ENCODE data around the gene LAMTOR5.

The LAMTOR5 gene

GRCh38 chr1:110380672-110381283, 26.7 kb downstream of the LAMTOR5 start:
- no peak for TF ChIP-seq ZBTB7A (IDR thresholded peaks at IDR 0.05; ENCODE audit: low read depth)
- TF ChIP-seq RAD21 (IDR thresholded peaks at IDR 0.05; ENCODE audit: low read depth): no peak
- TF ChIP-seq MAX (IDR thresholded peaks at IDR 0.05): no peak
- TF ChIP-seq EGR1 (IDR thresholded peaks at IDR 0.05): no peak
- no peak for TF ChIP-seq YY1 (IDR thresholded peaks at IDR 0.05; ENCODE audit: low read depth)
- no peak for TF ChIP-seq EP300 (IDR thresholded peaks at IDR 0.05; ENCODE audit: borderline replicate concordance)

GRCh38 chr1:110375490-110375889, 32.0 kb downstream of the LAMTOR5 start:
- no peak for TF ChIP-seq RAD21 (IDR thresholded peaks at IDR 0.05; ENCODE audit: low read depth)
- TF ChIP-seq REST (IDR thresholded peaks at IDR 0.05; ENCODE audit: low read depth): no peak
- no peak for TF ChIP-seq TCF12 (IDR thresholded peaks at IDR 0.05; ENCODE audit: low read depth)
- no peak for TF ChIP-seq EGR1 (IDR thresholded peaks at IDR 0.05)
- no peak for TF ChIP-seq ZBTB7A (IDR thresholded peaks at IDR 0.05; ENCODE audit: low read depth)
- TF ChIP-seq CEBPB (IDR thresholded peaks at IDR 0.05): no peak
- TF ChIP-seq YY1 (IDR thresholded peaks at IDR 0.05; ENCODE audit: low read depth): no peak

DNA sequence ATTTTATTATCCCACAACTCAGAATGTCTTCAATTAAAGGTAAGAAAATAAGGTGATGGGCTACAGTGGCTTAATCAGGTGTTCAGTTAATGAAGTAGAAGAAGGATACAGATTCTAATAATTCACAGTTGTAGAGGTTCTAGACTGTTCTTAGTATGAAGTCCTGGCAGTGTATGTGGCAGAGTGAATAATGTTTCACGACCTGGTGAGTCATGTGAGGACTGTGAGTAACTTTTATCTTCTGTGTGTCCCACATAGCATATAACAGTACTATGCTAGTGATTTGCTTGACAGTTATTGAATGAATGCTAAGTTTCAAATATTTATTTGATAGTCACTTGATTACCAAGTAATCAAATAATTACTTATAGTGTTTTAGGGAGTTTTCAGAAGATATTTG, 36.7 kb downstream of the LAMTOR5 start:
- TF ChIP-seq FOXM1 (IDR thresholded peaks at IDR 0.05; ENCODE audit: borderline replicate concordance, low read depth): no peak
- no peak for TF ChIP-seq TCF12 (IDR thresholded peaks at IDR 0.05; ENCODE audit: low read depth)
- TF ChIP-seq TEAD4 (IDR thresholded peaks at IDR 0.05): no peak
- no peak for TF ChIP-seq REST (IDR thresholded peaks at IDR 0.05; ENCODE audit: low read depth)
- TF ChIP-seq, protein P1, sequence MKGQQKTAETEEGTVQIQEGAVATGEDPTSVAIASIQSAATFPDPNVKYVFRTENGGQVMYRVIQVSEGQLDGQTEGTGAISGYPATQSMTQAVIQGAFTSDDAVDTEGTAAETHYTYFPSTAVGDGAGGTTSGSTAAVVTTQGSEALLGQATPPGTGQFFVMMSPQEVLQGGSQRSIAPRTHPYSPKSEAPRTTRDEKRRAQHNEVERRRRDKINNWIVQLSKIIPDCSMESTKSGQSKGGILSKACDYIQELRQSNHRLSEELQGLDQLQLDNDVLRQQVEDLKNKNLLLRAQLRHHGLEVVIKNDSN (IDR thresholded peaks at IDR 0.05): no peak
- no peak for TF ChIP-seq MAX (IDR thresholded peaks at IDR 0.05)
- TF ChIP-seq CEBPB (IDR thresholded peaks at IDR 0.05): no peak
- TF ChIP-seq EGR1 (IDR thresholded peaks at IDR 0.05): no peak
- TF ChIP-seq EP300 (IDR thresholded peaks at IDR 0.05; ENCODE audit: borderline replicate concordance): no peak
- no peak for TF ChIP-seq NFIC (IDR thresholded peaks at IDR 0.05)
- no peak for TF ChIP-seq CREB1 (IDR thresholded peaks at IDR 0.05; ENCODE audit: low read depth)
- TF ChIP-seq RAD21 (IDR thresholded peaks at IDR 0.05; ENCODE audit: low read depth): no peak
- no peak for TF ChIP-seq YY1 (IDR thresholded peaks at IDR 0.05; ENCODE audit: low read depth)
- no peak for TF ChIP-seq ZBTB7A (IDR thresholded peaks at IDR 0.05; ENCODE audit: low read depth)
- no peak for TF ChIP-seq TAF1 (IDR thresholded peaks at IDR 0.05; ENCODE audit: low read depth)

DNA sequence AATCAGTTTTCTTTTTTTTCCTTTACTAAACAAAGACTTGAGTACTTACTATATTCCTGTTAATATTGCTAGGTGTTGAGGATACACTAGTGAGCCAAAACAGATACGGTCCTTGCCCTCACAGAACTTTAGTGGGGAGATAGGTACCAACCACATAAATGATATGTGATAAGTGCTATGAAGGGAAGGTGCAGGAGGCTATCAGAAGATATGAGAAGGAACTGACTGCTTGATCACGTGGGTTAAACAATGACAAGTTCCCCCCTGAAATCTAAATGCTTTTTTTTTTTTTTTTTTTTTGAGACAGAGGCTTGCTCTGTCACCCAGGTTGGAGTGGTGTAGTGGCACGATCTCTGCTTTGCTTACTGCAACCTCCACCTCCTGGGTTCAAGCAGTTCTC, 43.3 kb downstream of the LAMTOR5 start:
- TF ChIP-seq YY1 (IDR thresholded peaks at IDR 0.05; ENCODE audit: low read depth): no peak
- TF ChIP-seq EP300 (IDR thresholded peaks at IDR 0.05; ENCODE audit: borderline replicate concordance): no peak
- no peak for TF ChIP-seq TAF1 (IDR thresholded peaks at IDR 0.05; ENCODE audit: low read depth)

DNA sequence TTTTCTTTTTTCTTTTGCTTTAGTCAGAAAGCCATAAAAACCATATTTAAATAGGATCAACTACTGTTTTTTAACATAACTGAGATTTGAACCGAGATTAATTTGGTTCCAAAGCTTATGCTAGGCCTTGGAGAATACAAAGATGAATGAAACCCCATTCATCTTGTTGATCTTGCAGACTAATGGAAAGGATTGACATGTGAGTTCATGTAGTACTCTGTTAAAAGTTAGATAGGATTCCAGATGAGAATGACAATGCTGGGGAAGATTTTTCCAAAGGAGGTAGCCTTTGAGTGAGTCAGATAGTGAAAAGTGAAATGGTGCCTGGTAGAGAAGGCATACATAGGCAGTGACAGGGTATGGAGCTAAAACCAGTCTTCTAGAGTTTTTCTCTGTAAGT, 45.6 kb downstream of the LAMTOR5 start:
- no peak for TF ChIP-seq EP300 (IDR thresholded peaks at IDR 0.05; ENCODE audit: borderline replicate concordance)
- TF ChIP-seq ZBTB7A (IDR thresholded peaks at IDR 0.05; ENCODE audit: low read depth): no peak
- no peak for TF ChIP-seq FOXM1 (IDR thresholded peaks at IDR 0.05; ENCODE audit: borderline replicate concordance, low read depth)
- TF ChIP-seq TEAD4 (IDR thresholded peaks at IDR 0.05): no peak
- TF ChIP-seq CEBPB (IDR thresholded peaks at IDR 0.05): no peak
- no peak for TF ChIP-seq TCF12 (IDR thresholded peaks at IDR 0.05; ENCODE audit: low read depth)
- no peak for TF ChIP-seq REST (IDR thresholded peaks at IDR 0.05; ENCODE audit: low read depth)
- TF ChIP-seq NFIC (IDR thresholded peaks at IDR 0.05): no peak
- no peak for TF ChIP-seq YY1 (IDR thresholded peaks at IDR 0.05; ENCODE audit: low read depth)
- no peak for TF ChIP-seq EGR1 (IDR thresholded peaks at IDR 0.05)
- TF ChIP-seq TAF1 (IDR thresholded peaks at IDR 0.05; ENCODE audit: low read depth): no peak
- no peak for TF ChIP-seq RAD21 (IDR thresholded peaks at IDR 0.05; ENCODE audit: low read depth)
- TF ChIP-seq, protein P1 (IDR thresholded peaks at IDR 0.05): no peak
- TF ChIP-seq CREB1 (IDR thresholded peaks at IDR 0.05; ENCODE audit: low read depth): no peak
- TF ChIP-seq MAX (IDR thresholded peaks at IDR 0.05): no peak

All from Ishikawa (cell line).